Astrocyte of the spinal cord (primary cell): Measurements from ENCODE around the gene GRPEL1.

Experiments used
- DNase-seq: peaks from one replicate; pipeline ENCODE4 v3.0.0; 2011; ENCODE audit warnings: low read depth, low spot score
- H3K4me3 ChIP-seq: 2 replicates; pipeline ENCODE4 v1.5.1; 2011; ENCODE audit warnings: low read depth, mild to moderate bottlenecking, low read length, moderate library complexity
- CTCF ChIP-seq: IDR thresholded peaks from 2 replicates; pipeline ENCODE4 v1.5.1; 2012; ENCODE audit warnings: low read depth, mild to moderate bottlenecking, low read length, inconsistent platforms
- in situ Hi-C: cut with HindIII; loops from 2 replicates; pipeline ENCODE4 v1.10.0; 2017; ENCODE audit warnings: low sequenced_read_pairs

GRPEL1 gene

GRCh38 chr4:7020856-7021255 is 47.0 kb downstream of the GRPEL1 start:
- no peak overlapping the region for H3K4me3 ChIP-seq
- in situ Hi-C loops: no loop called here
- TF ChIP-seq CTCF: no peak
- DNase-seq: no peak

- DNase-seq: no peak
- in situ Hi-C loops: no loop called here
- no peak for TF ChIP-seq CTCF
- H3K4me3 ChIP-seq: no peak overlapping the region
Observed at GRCh38 chr4:7020290-7020689, 47.6 kb downstream of the GRPEL1 start.

GRCh38 chr4:7019367-7019766 is 48.5 kb downstream of the GRPEL1 start:
- in situ Hi-C loops: no loop called here
- no peak for DNase-seq
- TF ChIP-seq CTCF: no peak
- H3K4me3 ChIP-seq: no peak overlapping the region

- H3K4me3 ChIP-seq: no peak overlapping the region
- no peak for DNase-seq
- in situ Hi-C loops: no loop called here
- no peak for TF ChIP-seq CTCF
Observed at GRCh38 chr4:7018281-7018680, 49.6 kb downstream of the GRPEL1 start.

- no peak for TF ChIP-seq CTCF
- DNase-seq: no peak
- H3K4me3 ChIP-seq: no peak overlapping the region
- in situ Hi-C loops: no loop called here
Observed at GRCh38 chr4:7017446-7018048, 50.3 kb downstream of the GRPEL1 start.

- H3K4me3 ChIP-seq: no peak overlapping the region
- no peak for DNase-seq
- in situ Hi-C loops: no loop called here
- TF ChIP-seq CTCF: no peak
Observed at GRCh38 chr4:7016512-7016911, 51.4 kb downstream of the GRPEL1 start.

- no peak for TF ChIP-seq CTCF
- in situ Hi-C loops: no loop called here
- no peak overlapping the region for H3K4me3 ChIP-seq
- no peak for DNase-seq
Observed at GRCh38 chr4:7016086-7016485, 51.8 kb downstream of the GRPEL1 start.
